AG08395 (cell line): ENCODE measurements around the gene NOS1AP.

ENCODE experiments used
- DNase-seq: peaks from one replicate; pipeline ENCODE4 v3.0.0; 2012; ENCODE audit warnings: mixed read lengths, low spot score

Gene NOS1AP

GRCh38 chr1:162300057-162300917 is 230.8 kb downstream of the NOS1AP start:
- no peak for DNase-seq

- DNase-seq, result no peak
Observed at GRCh38 chr1:162301696-162302095, 232.2 kb downstream of the NOS1AP start.

- DNase-seq, result no peak
Observed at GRCh38 chr1:162302306-162303003, 233.0 kb downstream of the NOS1AP start.

GRCh38 chr1:162303004-162303344 is 233.5 kb downstream of the NOS1AP start:
- DNase-seq, result no peak

DNA sequence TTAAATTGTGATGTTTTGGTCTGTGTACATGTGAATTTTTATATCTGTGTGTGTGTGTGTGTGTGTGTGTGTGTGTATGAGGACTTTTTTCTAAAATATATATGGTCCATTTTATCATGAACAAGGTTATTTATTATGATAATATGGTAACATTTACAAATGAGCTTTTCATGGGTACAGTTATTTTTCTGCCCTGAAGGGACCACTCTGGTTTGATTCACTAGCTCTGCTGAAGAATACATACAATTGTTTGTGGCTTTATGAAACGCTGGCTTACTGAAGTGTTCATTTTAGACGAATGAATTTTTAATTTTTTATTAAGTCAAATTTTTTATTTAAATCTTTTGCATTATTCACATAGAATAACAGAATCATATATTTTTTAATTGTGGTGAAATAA is 235.2 kb downstream of the NOS1AP start:
- DNase-seq, result no peak

DNA sequence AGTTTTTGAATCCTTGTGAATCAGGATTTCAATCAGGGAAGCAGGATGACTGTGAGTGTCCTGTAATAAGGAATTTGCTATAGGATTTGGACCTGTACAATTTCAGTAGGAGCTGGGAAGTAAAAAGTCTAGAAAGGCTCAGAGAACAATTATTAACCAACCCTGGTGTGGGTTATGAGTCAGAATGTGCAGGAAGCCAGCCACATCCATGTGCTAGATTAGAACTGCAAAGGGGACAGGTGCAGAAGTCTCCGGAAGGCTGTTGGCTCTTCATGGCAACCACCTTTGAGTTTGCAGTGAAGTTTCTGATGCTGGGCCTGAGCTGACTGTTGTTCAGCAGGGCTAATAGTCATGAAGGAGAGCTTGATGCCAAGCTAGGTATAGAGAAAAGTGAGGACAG is 236.5 kb downstream of the NOS1AP start:
- DNase-seq, result no peak

GRCh38 chr1:162310337-162310736 is 240.8 kb downstream of the NOS1AP start:
- DNase-seq, result no peak

DNA sequence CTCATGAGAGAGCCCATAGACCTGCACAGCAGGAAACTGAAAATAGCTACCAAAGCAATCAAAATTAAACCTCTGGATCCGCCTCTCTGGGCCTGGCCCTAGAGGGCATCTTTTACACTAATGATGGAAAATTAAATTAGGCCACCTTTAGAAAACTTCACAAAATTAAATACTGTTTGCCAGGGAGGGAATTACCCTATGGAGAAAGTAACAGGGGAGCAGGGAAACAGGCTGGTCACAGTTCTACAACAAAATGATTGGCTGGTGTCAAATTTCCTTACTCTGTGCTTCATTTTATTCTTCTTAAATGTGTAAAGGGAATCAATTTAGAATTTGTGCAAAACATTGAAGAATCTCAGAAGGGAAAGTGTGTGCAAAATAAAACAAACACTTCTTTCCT is 244.7 kb downstream of the NOS1AP start:
- no peak for DNase-seq

- no peak for DNase-seq
Observed at GRCh38 chr1:162315673-162316072, 246.2 kb downstream of the NOS1AP start.

DNA sequence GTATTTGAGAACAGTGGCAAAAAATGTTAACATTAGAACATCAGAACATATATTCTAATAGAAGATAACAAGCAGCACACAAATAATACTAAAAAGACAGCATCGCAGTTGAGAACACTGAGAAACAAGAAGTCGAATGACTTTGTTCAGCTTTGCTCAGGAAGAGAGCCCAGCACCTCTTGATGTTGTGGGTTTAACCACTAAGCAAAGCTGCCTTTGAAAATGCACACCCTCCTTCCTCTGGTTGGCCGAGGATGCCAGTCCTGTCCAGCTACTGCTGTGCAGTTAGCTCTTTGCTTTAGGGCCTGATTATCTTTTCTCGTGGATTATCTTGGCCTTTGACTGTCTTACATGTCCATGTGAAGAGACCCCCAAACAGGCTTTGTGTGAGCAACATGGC is 246.7 kb downstream of the NOS1AP start:
- no peak for DNase-seq

DNA sequence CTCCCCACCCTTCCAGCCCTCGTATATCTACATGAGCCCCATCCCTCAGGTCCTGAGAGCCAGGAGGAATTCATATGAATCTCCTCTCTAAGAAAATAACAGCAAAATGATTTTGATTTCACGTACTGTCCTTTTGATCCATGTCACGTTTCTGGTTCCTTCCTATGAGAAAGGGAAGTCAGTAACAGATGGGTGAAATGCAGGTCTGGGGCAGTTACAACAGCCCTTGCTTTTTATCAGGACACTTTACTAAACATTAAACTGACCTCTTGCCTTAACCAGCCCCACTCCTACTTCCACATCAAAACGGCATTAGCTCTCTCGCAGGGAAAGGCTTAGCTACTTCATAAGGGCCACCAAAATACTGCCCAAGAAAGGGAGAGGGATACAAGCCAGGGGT is 248.1 kb downstream of the NOS1AP start:
- DNase-seq, result no peak

- no peak for DNase-seq
Observed at GRCh38 chr1:162319493-162320175, 250.1 kb downstream of the NOS1AP start.

DNA sequence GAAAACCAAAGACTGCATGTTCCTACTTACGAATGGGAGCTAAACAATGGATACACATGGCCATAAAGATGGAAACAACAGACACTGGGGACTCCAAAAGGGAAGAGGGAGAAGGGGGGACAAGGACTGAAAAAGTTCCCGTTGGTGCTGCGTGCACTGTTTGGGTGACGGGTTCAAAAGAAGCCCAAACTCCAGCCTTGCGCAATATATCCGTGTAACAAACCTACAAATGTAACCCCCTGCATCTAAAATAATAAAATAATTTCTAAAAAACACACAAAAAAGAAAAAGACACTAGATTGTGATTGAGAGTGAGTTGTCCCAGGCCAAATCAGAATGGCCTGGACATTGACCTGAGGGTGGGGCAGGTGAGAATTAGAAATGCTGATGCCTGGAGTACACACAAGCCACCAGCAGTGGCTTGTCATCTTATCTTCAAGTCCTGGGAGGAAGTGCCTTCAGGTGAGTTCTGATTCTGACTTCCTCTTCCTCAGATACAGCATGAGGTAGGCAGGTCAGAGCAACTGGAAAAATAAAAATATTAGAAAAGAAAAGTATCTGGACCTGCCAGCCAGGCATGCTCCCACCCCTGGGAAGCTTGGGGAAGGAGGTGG is 252.4 kb downstream of the NOS1AP start:
- no peak for DNase-seq

GRCh38 chr1:162323023-162323422 is 253.5 kb downstream of the NOS1AP start:
- no peak for DNase-seq

DNA sequence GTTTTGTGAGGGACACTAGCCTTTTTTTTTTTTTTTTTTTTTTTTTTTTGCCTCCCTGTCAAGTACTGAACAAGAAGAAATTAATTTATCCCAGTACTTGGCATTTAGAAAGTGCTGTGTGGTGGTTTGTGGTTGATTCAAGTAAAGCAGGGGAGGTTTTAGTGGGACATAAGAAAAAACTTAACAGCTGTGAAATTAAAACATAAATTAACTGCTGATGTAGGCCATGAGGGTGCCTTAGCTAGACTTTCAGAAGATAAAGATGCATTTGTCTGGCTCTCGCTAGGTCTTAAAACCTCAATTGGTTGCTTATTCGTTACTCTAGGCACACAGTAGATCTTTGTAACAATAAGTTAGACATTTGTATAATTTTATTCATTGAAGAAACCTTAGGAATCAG is 254.9 kb downstream of the NOS1AP start:
- no peak for DNase-seq

GRCh38 chr1:162326559-162326958 is 257.1 kb downstream of the NOS1AP start:
- DNase-seq, result no peak

- DNase-seq, result no peak
Observed at GRCh38 chr1:162327144-162327787, 257.8 kb downstream of the NOS1AP start.

DNA sequence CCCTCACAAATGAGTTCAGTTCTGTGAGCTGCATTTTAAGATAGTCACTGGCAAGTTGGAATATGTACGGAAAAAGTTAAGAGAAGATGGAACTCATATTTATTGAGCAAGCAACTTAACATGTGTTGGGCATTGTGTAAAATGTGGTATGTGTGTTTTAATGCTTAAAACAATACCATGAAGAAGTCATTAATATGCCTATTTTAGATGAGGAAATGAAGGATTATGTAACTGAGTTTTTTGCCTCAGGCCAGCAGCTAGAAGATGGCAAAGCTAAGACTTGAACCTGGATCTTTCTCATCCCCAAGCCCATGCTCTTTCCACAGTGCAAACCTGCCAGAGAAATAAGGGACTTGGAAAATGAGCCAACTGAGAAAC is 258.3 kb downstream of the NOS1AP start:
- no peak for DNase-seq

GRCh38 chr1:162328512-162328911 is 259.0 kb downstream of the NOS1AP start:
- DNase-seq, result no peak

- DNase-seq, result no peak
Observed at GRCh38 chr1:162329826-162330225, 260.3 kb downstream of the NOS1AP start.

DNA sequence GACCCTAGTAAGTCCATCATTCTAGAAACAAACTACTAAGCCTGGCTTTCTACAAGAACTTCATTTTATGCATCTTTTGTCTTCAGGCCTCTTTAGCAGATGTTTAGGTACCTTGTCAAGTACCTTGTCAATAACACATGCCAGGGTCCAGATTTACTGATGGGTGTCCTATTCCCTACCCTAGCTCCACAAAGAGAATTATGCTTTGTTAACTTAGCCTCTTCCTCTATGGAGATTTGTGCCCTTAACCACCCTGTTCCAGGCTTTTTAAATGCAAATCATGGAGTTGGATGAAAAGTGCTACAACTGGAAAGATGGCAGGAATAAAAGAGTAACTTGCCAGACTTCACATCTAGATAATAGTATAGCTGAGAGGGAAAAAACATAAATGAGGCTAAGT is 264.5 kb downstream of the NOS1AP start:
- DNase-seq, result no peak

GRCh38 chr1:162335126-162335525 is 265.6 kb downstream of the NOS1AP start:
- DNase-seq, result no peak
